ENCODE data around the gene KRT73. TPM values are rescaled to one million over a fixed set of nuclear protein-coding genes. Genes with fewer than 3 reads are reported as not detected.

The KRT73 gene
- total and polyA plus RNA-seq, 2 donors (not counting 3 experiments of a cell fraction or from before 2014, with no cell fraction given) = not detected

GRCh38 chr12:52643233-52644077 is 25.1 kb upstream of the KRT73 start:
- Histone ChIP-seq H3K79me2 (ENCODE audit: control insufficient read depth, insufficient read depth, low read length) (no peaks in the 10 kb centered on the region), H3K9me1 (replicated peaks; ENCODE audit: control insufficient read depth, extremely low read depth, insufficient read depth, low read length) (no peaks in the 10 kb centered on the region), H3K9me3 (replicated peaks; ENCODE audit: control insufficient read depth, insufficient read depth, low read length) (no peaks in the 10 kb centered on the region), H3K4me2 (ENCODE audit: insufficient read depth, low read length) (no peak overlapping the region), H3K27ac (ENCODE audit: insufficient read depth, low read depth, low read length) (no peak overlapping the region), H3K4me3 (replicated peaks in 1 of 3; ENCODE audit: insufficient read depth in 1 of 3, low read depth in 1 of 3, low read length in 3 of 3) (no peak overlapping the region), H2AFZ (ENCODE audit: low read depth, low read length) (no peak overlapping the region), H3K9ac (replicated peaks; ENCODE audit: extremely low read depth, insufficient read depth, low read length) (no peak overlapping the region), H4K20me1 (replicated peaks; ENCODE audit: control insufficient read depth, extremely low read depth, insufficient read depth, low read length) (no peaks in the 10 kb centered on the region), H3K36me3 (ENCODE audit: control insufficient read depth in 2 of 2, extremely low read depth in 1 of 2, insufficient read depth in 2 of 2, low read length in 2 of 2) (no peaks in the 10 kb centered on the region), H3K4me1 (ENCODE audit: control insufficient read depth, extremely low read depth, insufficient read depth, low read length) (no peaks in the 10 kb centered on the region), H3K27me3 (ENCODE audit: control insufficient read depth in 2 of 2, insufficient read depth in 2 of 2, low read length in 2 of 2) (peaks cover 6 to 21% of the 10 kb centered on the region in 2 experiments)
- BruUV-seq (replicated peaks) = no TSS peak
- dilution Hi-C loops (cut with MboI; ENCODE audit: extremely low pct_ligation_motif_present, low sequenced_read_pairs) (no loop called here), intact Hi-C loops (cut with micrococcal nuclease) (no loop called here)
- POLR2A ChIA-PET = no interaction called here
- no peak for TF ChIP-seq FOS (IDR thresholded peaks at IDR 0.05; ENCODE audit: borderline replicate concordance, insufficient read depth, low read length)
- TF ChIP-seq CTCF (IDR thresholded peaks at IDR 0.05; ENCODE audit: extremely low read depth in 1 of 2, insufficient read depth in 1 of 2, low read depth in 1 of 2, low read length in 2 of 2) = no peak
- no peak for TF ChIP-seq POLR2AphosphoS5 (IDR thresholded peaks at IDR 0.05; ENCODE audit: insufficient read depth, low read depth, low read length)
- TF ChIP-seq MAX (IDR thresholded peaks at IDR 0.05; ENCODE audit: insufficient read depth, insufficient read length) = no peak
- no peak for TF ChIP-seq EZH2 (IDR thresholded peaks at IDR 0.05; ENCODE audit: borderline replicate concordance, low read depth, low read length, severe bottlenecking)
- TF ChIP-seq GATA2 (IDR thresholded peaks at IDR 0.05; ENCODE audit: insufficient read depth, insufficient read length, low read depth, low read length) = no peak
- no peak for TF ChIP-seq POLR2A (IDR thresholded peaks at IDR 0.05; ENCODE audit: low read depth, low read length)
- no peak for TF ChIP-seq JUN (IDR thresholded peaks at IDR 0.05; ENCODE audit: borderline replicate concordance, insufficient read depth, insufficient read length, low read depth)
- no peak for TF ChIP-seq MYC (IDR thresholded peaks at IDR 0.05; ENCODE audit: low read depth, low read length)
- no peak for FAIRE-seq
- CTCF ChIA-PET = interaction anchor here (1.0 kb wide), 1 partner anchor 16 kb away, joined by 3 read pairs; no protein-coding TSS in a partner anchor
- DNase-seq (ENCODE audit: low read depth, low spot score) = no peak
